Central memory CD8-positive, alpha-beta T cell (primary cell): Measurements from ENCODE around the gene APC2.
A peak's percentile ranks its signal among the peaks of the same experiment; 100 is the strongest.
"Not testable (repeated sequence)": the region's sequence is repeated elsewhere in the genome, so short reads cannot be mapped to it uniquely, and the experiment has no call there.

ENCODE experiments used
- ATAC-seq: fragments of 150-1000 bp; cut with Tn5 transposase; replicated peaks from 2 replicates; pipeline ENCODE4 v1.10.0; 2022; ENCODE audit warnings: mild to moderate bottlenecking, moderate FRiP score, moderate number of reproducible peaks; ENCODE audit not compliant: poor library complexity, severe bottlenecking; ENCODE audit errors: extremely low read depth
- DNase-seq, 2 donors: peaks; one replicate each; pipeline ENCODE4 v3.0.0; 2021; ENCODE audit warnings: low spot score in 2 of 2
- H3K27ac Mint-ChIP-seq: one replicate; pipeline ENCODE4 v1.8.0; 2022; ENCODE audit warnings: low read depth, mild to moderate bottlenecking, moderate library complexity, mixed read lengths
- H3K27me3 Mint-ChIP-seq: one replicate; pipeline ENCODE4 v1.8.0; 2022; ENCODE audit warnings: mixed read lengths
- H3K36me3 Mint-ChIP-seq: one replicate; pipeline ENCODE4 v1.8.0; 2022; ENCODE audit warnings: mild to moderate bottlenecking, moderate library complexity, mixed read lengths; ENCODE audit not compliant: insufficient read depth
- H3K4me1 Mint-ChIP-seq: one replicate; pipeline ENCODE4 v1.8.0; 2022; ENCODE audit warnings: mixed read lengths
- H3K4me3 Mint-ChIP-seq: one replicate; pipeline ENCODE4 v1.8.0; 2022; ENCODE audit warnings: mild to moderate bottlenecking, moderate library complexity, mixed read lengths
- H3K9me3 Mint-ChIP-seq: one replicate; pipeline ENCODE4 v1.8.0; 2022; ENCODE audit warnings: mixed read lengths

The APC2 gene

DNA sequence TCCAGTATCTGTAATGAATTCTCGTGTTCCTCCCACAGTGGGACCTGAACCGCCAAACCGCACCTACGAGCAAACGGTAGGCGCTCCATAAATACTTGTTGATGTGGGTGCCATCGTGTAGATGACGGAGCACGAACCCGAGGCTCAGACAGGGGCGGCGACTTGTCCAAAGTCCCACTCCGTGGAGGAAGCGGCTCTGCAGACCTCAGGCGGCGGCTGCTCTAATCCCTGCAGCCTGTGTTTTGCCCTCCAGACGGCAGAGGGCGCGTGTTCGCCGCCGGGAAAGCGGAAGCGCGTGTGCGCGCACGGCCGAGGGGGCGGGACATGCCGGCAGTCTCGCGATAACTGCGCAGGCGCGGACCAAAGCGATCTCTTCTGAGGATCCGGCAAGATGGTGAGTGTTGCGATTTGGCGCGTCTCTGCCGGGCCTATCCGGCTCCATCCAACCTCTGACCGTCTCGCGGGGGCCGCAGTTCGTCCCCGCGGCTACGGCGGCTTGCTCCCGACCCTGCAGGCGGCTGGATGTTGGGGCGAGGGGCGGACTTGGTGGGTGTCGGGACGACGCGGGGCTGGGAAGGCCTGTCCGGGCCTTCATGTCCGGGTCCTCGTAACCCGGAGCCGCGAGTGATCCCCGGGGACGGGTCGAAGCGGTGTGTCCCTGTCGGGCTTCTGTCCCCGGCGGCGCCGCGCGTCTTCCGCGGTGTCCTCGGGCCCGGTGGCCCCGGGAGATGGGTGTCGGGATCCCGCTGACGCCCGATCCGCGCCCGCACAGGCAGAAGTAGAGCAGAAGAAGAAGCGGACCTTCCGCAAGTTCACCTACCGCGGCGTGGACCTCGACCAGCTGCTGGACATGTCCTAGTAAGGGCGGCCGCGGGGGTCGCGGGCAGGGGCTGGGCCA is 11.6 kb upstream of the APC2 start, which contains the start of gene RPS15:
TSS of gene RPS15 (plus strand) at position 362 of the 898 bp plus-strand sequence. CDS start at position 392, 30 bp downstream.
- Mint-ChIP-seq H3K4me3 (peak within 1 kb of the TSS; percentile 98), H3K36me3 (peaks cover 63% of the 10 kb centered on the region), H3K27ac (peak within 1 kb of the TSS; percentile 99), H3K4me1 (peaks cover 17% of the 10 kb centered on the region), H3K9me3 (no peaks in the 10 kb centered on the region), H3K27me3 (no peaks in the 10 kb centered on the region)
- DNase-seq (peak; percentile 94), ATAC-seq (peak; percentile 76)

GRCh38 chr19:1438933-1439354 is 11.0 kb upstream of the APC2 start:
- Mint-ChIP-seq H3K27me3 (no peaks in the 10 kb centered on the region), H3K9me3 (no peaks in the 10 kb centered on the region), H3K4me3 (peak overlapping the region; percentile 98), H3K27ac (peak overlapping the region; percentile 99), H3K4me1 (peaks cover 17% of the 10 kb centered on the region), H3K36me3 (peaks cover 61% of the 10 kb centered on the region)
- no peak for ATAC-seq
- DNase-seq, result no peak

- not testable (repeated sequence) for ATAC-seq, H3K27me3 Mint-ChIP-seq, H3K9me3 Mint-ChIP-seq
- peak overlapping the region; percentile 99 for H3K27ac Mint-ChIP-seq
- H3K4me1 Mint-ChIP-seq, result peaks cover 20% of the 10 kb centered on the region
- H3K36me3 Mint-ChIP-seq, result peaks cover 63% of the 10 kb centered on the region
- peak overlapping the region; percentile 98 for H3K4me3 Mint-ChIP-seq
- peak in 1 of 2 donors; percentile 27 for DNase-seq
Measured at GRCh38 chr19:1439525-1440417, 10.2 kb upstream of the APC2 start.

DNA sequence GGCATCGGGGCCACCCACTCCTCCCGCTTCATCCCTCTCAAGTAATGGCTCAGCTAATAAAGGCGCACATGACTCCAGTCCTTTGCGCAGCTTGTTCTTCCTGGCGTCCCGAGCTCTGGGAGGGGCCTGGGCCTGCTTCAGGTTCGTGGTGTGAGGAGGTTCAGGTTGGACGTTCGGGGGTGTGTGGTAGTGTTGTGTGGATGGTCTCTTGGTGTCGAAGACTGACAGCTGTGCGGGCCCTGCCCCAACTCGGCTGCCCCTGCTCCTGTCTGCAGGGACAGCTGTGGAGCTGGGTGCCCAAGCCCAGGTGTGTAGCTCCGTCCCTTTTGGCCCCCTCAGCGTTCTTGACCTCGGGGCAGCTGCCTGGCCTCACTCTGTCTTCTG is 9.5 kb upstream of the APC2 start:
- Mint-ChIP-seq H3K27me3 (no peaks in the 10 kb centered on the region), H3K36me3 (peaks cover 64% of the 10 kb centered on the region), H3K27ac (peak overlapping the region; percentile 99), H3K4me1 (peaks cover 25% of the 10 kb centered on the region), H3K4me3 (peak overlapping the region; percentile 98), H3K9me3 (no peaks in the 10 kb centered on the region)
- DNase-seq (no peak), ATAC-seq (no peak)

DNA sequence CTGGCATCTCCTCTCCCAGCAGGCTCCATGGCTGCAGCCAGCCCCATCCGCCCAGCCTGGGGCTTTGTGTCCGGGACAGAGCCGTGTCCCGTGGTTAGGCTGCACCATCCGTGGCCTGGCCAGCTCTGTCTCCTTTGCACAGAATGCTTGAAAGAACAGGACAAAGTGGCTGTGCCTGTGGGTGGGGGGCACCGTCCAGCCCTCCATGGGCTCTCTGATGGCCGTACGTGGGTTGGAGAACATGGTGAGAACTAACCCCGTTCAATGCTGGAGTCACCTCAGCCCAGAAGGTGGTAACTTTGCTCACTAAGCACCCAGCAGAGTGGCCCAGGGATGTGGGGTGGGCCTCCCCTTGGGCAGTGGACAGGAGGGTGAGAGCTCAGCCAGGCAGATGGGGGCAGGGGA is 8.9 kb upstream of the APC2 start:
- Mint-ChIP-seq H3K4me1 (peaks cover 28% of the 10 kb centered on the region), H3K36me3 (peaks cover 62% of the 10 kb centered on the region), H3K27me3 (no peaks in the 10 kb centered on the region), H3K27ac (peak overlapping the region; percentile 99), H3K9me3 (no peaks in the 10 kb centered on the region), H3K4me3 (peak overlapping the region; percentile 98)
- DNase-seq, result no peak
- ATAC-seq, result no peak

- Mint-ChIP-seq H3K9me3 (no peaks in the 10 kb centered on the region), H3K4me1 (peaks cover 28% of the 10 kb centered on the region), H3K27ac (no peak overlapping the region), H3K36me3 (peaks cover 59% of the 10 kb centered on the region), H3K4me3 (peak overlapping the region; percentile 98), H3K27me3 (peaks cover under 1% of the 10 kb centered on the region)
- ATAC-seq (no peak), DNase-seq (no peak)
Measured at GRCh38 chr19:1441677-1442438, 8.1 kb upstream of the APC2 start.

DNA sequence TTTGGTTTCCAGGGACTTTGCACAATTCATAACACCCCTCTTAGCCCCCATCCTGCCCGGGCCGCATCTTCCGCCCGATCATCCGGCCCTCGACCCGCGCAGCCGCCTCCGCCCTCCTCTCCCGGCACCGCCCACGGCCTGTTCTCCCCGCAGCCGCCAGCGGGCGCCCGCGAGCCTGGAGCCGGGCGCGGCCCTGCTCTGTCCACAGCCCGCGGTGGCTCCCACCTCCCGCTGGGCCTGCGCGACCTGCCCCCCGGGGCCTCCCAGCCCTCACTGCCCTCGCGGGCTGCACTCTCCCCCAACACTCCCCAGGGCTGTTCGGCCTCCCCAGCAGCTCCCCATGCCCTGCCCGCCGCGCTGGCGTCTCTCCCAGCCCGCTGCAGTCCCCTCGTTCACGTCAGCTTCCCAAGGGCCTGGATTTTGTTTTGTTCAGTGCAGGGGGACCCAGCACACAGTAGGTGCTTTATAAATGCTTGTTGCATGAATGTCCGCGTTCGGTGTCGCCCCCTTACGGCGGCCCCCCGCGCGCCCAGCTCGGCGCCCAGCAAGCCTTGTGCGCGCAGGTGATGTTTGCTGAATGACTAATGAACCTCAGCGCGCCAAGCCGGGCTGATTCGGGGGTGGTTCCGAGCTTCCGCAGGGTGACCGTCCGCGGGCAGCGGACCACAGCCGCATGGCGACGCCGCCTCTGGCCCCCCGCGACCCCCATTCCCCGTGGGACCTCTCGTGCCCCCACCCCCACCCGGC is 4.6 kb upstream of the APC2 start:
- H3K9me3 Mint-ChIP-seq, result no peaks in the 10 kb centered on the region
- peaks cover 21% of the 10 kb centered on the region for H3K4me1 Mint-ChIP-seq
- DNase-seq (peak; percentile 62 to 74), ATAC-seq (peak; percentile 85)
- peak overlapping the region; percentile 70 for H3K4me3 Mint-ChIP-seq
- H3K27ac Mint-ChIP-seq, result peak overlapping the region; percentile 55
- peaks cover 31% of the 10 kb centered on the region for H3K27me3 Mint-ChIP-seq
- H3K36me3 Mint-ChIP-seq, result peaks cover 48% of the 10 kb centered on the region

DNA sequence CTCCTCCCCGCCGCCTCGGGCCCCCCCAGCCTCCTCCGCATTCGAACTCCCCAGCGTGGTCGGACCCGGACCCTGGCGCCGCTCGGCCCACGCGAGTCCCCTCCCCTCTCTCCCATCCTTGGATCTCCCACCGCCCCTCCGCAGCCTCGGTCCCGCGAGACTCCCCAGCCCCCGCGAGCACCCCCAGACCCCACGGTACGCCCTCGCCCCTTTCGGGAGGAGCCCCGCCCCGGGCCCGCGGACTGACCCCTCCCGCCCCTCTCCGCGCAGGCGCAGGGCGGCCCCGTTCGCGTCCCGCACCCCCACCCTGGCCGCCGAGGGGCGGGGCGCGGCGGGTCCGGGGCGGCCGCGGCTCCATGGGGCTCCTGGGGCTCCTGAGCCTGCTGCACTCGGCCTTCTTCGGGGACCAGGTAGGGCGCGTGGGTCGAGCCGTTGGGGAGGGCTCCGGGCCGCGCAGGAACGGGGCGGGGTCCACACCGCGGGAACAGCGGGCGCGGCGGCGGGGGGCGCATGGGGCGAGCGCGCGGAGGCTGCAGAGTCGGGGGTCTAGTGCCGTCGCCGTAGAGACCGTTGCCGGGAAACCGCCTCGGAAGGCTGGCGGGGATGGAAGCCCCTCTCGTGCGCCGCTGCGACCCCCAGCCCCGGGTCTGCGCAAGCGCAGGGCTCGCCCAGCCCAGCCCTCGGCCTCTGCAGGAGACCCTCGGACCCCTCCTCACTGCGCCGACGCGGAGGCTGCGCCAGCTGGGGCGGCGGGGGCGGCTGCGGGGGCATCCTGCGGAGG is 3.8 kb upstream of the APC2 start:
- ATAC-seq (no peak), DNase-seq (no peak)
- peaks cover 24% of the 10 kb centered on the region for H3K4me1 Mint-ChIP-seq
- peak overlapping the region; percentile 43 for H3K4me3 Mint-ChIP-seq
- H3K36me3 Mint-ChIP-seq, result peaks cover 40% of the 10 kb centered on the region
- peaks cover 39% of the 10 kb centered on the region for H3K27me3 Mint-ChIP-seq
- H3K27ac Mint-ChIP-seq, result no peak overlapping the region
- H3K9me3 Mint-ChIP-seq, result no peaks in the 10 kb centered on the region

DNA sequence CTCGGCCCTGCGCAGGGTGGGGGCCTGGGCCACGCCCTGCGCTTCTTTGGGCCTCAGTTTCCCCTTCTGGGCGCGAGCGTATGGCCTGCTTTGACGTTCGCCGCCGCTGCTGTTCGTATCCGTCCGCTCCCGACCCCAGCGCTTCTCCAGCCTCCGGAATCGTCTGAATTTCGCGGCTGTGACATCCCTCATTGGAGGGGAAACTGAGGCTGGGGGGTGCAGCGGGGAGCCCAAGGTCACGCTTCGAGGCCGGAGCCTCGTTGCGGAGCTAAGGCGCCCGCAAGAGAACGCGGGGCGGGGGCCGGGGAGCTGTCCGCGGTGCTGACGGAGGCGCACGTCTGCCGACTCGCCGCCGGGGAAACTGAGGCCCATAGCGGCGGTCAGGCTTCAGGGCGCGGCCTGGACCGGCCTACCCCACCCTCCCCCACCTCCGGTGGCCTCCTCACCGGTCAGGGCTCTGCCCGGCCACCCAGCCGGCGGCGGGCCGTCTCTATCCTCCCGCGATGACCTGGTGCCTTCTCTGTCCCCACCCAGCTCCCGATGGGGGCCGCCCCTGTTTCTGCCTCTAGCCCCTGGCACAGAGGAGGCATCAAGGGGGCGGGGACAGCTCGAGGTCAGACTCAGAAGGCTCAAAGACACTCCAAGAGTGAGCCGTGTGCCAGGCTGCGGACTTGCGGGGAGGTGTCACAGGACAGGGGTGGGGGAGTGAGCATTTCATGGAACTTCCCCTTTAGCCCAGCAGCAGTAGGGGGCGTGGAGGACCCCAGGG is 3.0 kb upstream of the APC2 start:
- Mint-ChIP-seq H3K4me1 (peaks cover 23% of the 10 kb centered on the region), H3K4me3 (peak overlapping the region; percentile 43), H3K27ac (no peak overlapping the region), H3K9me3 (no peaks in the 10 kb centered on the region), H3K27me3 (peaks cover 46% of the 10 kb centered on the region), H3K36me3 (peaks cover 33% of the 10 kb centered on the region)
- DNase-seq, result no peak
- no peak for ATAC-seq

- Mint-ChIP-seq H3K27ac (no peak overlapping the region), H3K4me1 (peaks cover 23% of the 10 kb centered on the region), H3K4me3 (peak overlapping the region; percentile 43), H3K36me3 (peaks cover 27% of the 10 kb centered on the region), H3K27me3 (peaks cover 52% of the 10 kb centered on the region), H3K9me3 (no peaks in the 10 kb centered on the region)
- ATAC-seq, result no peak
- no peak for DNase-seq
Measured at GRCh38 chr19:1447504-1447903, 2.4 kb upstream of the APC2 start.
